ENCODE measurements around the gene WHRN.

The WHRN gene

DNA sequence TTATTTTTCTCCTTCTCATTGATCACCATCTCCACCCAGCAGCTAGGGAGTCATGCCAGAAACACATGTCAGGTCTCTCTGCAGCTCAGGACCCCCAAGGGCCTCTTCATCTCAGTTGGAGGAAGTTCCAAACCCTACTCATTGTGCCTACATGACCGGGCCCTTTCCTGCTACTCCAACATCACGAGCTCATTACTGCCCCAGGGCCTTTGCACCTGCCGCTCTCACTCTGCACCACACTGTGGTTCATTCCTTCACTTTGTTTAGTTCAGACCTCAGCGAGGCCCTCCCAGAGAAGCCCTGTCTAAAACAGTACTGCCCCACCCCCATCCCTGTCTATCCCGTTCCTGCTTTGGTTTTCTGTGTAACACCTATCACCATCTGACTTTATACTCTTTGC lies 95.4 kb downstream of the WHRN start:
- H3K4me3 ChIP-seq (ENCODE audit: low read depth, low read length), result no peak overlapping the region
- no peak for DNase-seq (ENCODE audit: low read depth)
- TF ChIP-seq, protein P1, sequence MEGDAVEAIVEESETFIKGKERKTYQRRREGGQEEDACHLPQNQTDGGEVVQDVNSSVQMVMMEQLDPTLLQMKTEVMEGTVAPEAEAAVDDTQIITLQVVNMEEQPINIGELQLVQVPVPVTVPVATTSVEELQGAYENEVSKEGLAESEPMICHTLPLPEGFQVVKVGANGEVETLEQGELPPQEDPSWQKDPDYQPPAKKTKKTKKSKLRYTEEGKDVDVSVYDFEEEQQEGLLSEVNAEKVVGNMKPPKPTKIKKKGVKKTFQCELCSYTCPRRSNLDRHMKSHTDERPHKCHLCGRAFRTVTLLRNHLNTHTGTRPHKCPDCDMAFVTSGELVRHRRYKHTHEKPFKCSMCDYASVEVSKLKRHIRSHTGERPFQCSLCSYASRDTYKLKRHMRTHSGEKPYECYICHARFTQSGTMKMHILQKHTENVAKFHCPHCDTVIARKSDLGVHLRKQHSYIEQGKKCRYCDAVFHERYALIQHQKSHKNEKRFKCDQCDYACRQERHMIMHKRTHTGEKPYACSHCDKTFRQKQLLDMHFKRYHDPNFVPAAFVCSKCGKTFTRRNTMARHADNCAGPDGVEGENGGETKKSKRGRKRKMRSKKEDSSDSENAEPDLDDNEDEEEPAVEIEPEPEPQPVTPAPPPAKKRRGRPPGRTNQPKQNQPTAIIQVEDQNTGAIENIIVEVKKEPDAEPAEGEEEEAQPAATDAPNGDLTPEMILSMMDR (IDR thresholded peaks at IDR 0.05; ENCODE audit: low read depth, low read length), result no peak

DNA sequence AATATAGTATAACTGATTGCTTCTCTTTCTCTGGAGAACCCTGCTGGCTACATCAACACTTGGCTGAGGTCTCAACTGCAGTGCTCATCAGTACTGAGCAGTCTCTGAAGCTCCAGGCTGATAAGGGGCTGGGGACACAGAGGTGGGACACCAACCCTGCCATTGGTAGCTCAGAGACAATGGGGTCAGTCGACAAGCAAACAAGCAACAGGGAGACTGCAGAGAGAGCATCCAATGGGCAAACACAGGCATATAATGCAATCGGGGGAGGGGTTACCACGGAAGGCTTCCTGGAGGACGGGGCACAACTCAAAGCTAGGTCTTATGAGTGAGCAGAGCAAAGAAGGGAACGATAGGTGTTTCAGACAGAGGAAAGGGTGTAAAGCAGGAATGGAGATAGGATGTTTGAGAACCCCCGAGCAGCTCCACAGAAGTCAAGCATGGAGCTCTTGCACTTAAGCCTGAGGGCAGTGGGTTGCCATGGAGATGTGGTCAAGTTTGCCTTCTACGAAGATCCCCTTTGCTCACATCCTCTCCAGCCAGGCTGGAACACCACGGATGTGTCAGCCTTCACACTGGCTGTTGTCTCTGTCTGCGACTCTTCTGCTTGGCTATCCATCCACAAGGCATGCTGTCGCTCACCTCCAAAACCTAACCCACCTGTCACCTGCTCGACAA lies 96.0 kb downstream of the WHRN start:
- TF ChIP-seq MAX (IDR thresholded peaks at IDR 0.05; ENCODE audit: low read depth, low read length), result no peak
- peak; percentile 72 for DNase-seq (ENCODE audit: low read depth)
- H3K4me3 ChIP-seq (ENCODE audit: low read depth, low read length), result no peak overlapping the region

- DNase-seq (ENCODE audit: low read depth), result no peak
- H3K4me3 ChIP-seq (ENCODE audit: low read depth, low read length), result no peak overlapping the region
- TF ChIP-seq MYC (IDR thresholded peaks at IDR 0.05; ENCODE audit: low read depth, low read length) (no peak), POLR2A (IDR thresholded peaks at IDR 0.05; ENCODE audit: extremely low read depth, insufficient read length) (no peak), MAX (IDR thresholded peaks at IDR 0.05; ENCODE audit: low read depth, low read length) (no peak)
- TF ChIP-seq, protein P1 (IDR thresholded peaks at IDR 0.05; ENCODE audit: low read depth, low read length), result no peak
Measured at GRCh38 chr9:114408645-114409044, 96.6 kb downstream of the WHRN start.

DNA sequence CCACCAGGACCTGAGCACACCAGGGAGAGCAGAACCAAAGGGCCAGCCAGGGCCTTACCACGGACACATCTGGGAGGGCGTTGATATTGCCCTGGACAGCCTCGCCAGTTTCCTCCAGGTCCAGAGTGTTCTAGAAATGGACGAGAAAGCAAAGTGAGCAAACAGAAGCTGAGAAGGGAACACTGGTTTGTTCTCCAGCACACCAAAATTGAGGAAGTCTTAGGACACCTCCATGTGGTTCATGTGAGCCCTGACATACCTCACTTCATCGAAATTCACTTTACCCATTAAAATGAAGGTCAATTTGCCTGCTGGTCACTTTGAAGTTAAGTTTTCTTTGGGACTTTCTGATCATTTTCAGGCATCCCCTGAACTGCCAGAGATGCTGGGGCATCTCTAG lies 97.4 kb downstream of the WHRN start:
- H3K4me3 ChIP-seq (ENCODE audit: low read depth, low read length), result no peak overlapping the region
- no peak for DNase-seq (ENCODE audit: low read depth)
- no peak for TF ChIP-seq MAX (IDR thresholded peaks at IDR 0.05; ENCODE audit: low read depth, low read length)
- no peak for TF ChIP-seq MYC (IDR thresholded peaks at IDR 0.05; ENCODE audit: low read depth, low read length)
- TF ChIP-seq, protein P1 (IDR thresholded peaks at IDR 0.05; ENCODE audit: low read depth, low read length), result no peak

GRCh38 chr9:114406441-114406840 lies 98.8 kb downstream of the WHRN start:
- H3K4me3 ChIP-seq (ENCODE audit: low read depth, low read length), result no peak overlapping the region
- no peak for DNase-seq (ENCODE audit: low read depth)

GRCh38 chr9:114405294-114406034 lies 99.8 kb downstream of the WHRN start:
- peak; percentile 84 for DNase-seq (ENCODE audit: low read depth)
- no peak overlapping the region for H3K4me3 ChIP-seq (ENCODE audit: low read depth, low read length)
- TF ChIP-seq, protein P1 (IDR thresholded peaks at IDR 0.05; ENCODE audit: low read depth, low read length), result peak; percentile 71
- no peak for TF ChIP-seq POLR2A (IDR thresholded peaks at IDR 0.05; ENCODE audit: extremely low read depth, insufficient read length)

More at GRCh38 chr9:114406441-114406840, 98.8 kb downstream of the WHRN start:
- TF ChIP-seq MYC (IDR thresholded peaks at IDR 0.05; ENCODE audit: low read depth, low read length) (no peak), MAX (IDR thresholded peaks at IDR 0.05; ENCODE audit: low read depth, low read length) (no peak), POLR2A (IDR thresholded peaks at IDR 0.05; ENCODE audit: extremely low read depth, insufficient read length) (no peak)
- TF ChIP-seq, protein P1 (IDR thresholded peaks at IDR 0.05; ENCODE audit: low read depth, low read length), result no peak

Measured in NB4 (cell line).